Mesenchymal stem cell (in vitro differentiated cells and primary cell): Measurements from ENCODE around the gene MIF.

Source experiments
- DNase-seq: peaks from one replicate; pipeline ENCODE4 v3.0.0-alpha.2; 2013
- H2AFZ ChIP-seq: one replicate; pipeline ENCODE4 v1.6.1; 2013; ENCODE audit warnings: low read depth, mild to moderate bottlenecking, control low read depth, inconsistent platforms, low read length, moderate library complexity
- H2AK5ac ChIP-seq: 2 replicates; pipeline ENCODE4 v1.6.1; 2013; ENCODE audit warnings: low read length, moderate library complexity, mild to moderate bottlenecking, inconsistent platforms; ENCODE audit not compliant: severe bottlenecking
- H2BK120ac ChIP-seq: one replicate; pipeline ENCODE4 v1.6.1; 2013; ENCODE audit warnings: low read depth, mild to moderate bottlenecking, inconsistent platforms, low read length, moderate library complexity
- H2BK12ac ChIP-seq, 2 experiments: one replicate each; pipeline ENCODE4 v1.6.1; 2013; ENCODE audit warnings: inconsistent platforms in 2 of 2, low read length in 2 of 2, mild to moderate bottlenecking in 2 of 2, moderate library complexity in 2 of 2, control low read depth in 1 of 2
- H2BK15ac ChIP-seq: one replicate; pipeline ENCODE4 v1.6.1; 2013; ENCODE audit warnings: mild to moderate bottlenecking, low read depth, inconsistent platforms; ENCODE audit not compliant: poor library complexity, severe bottlenecking
- H2BK5ac ChIP-seq: 2 replicates; pipeline ENCODE4 v1.6.1; 2013; ENCODE audit warnings: low read depth, mild to moderate bottlenecking, low read length, control low read depth, inconsistent platforms; ENCODE audit not compliant: poor library complexity, severe bottlenecking
- H3K14ac ChIP-seq, 2 experiments: one replicate each; pipeline ENCODE4 v1.6.1; 2013; ENCODE audit warnings: inconsistent platforms in 2 of 2, low read length in 2 of 2, control low read depth in 1 of 2, mild to moderate bottlenecking in 1 of 2, moderate library complexity in 1 of 2
- H3K18ac ChIP-seq, 2 experiments: one replicate each; pipeline ENCODE4 v1.6.1; 2013; ENCODE audit warnings: inconsistent platforms in 2 of 2, low read length in 2 of 2, control low read depth in 1 of 2, low read depth in 1 of 2, mild to moderate bottlenecking in 1 of 2
- H3K23ac ChIP-seq, 2 experiments: one replicate each; pipeline ENCODE4 v1.6.1; 2013; ENCODE audit warnings: inconsistent platforms in 2 of 2, low read length in 2 of 2, mild to moderate bottlenecking in 2 of 2, moderate library complexity in 2 of 2, control low read depth in 1 of 2
- H3K27ac ChIP-seq: 2 replicates; pipeline ENCODE4 v1.5.1; 2013; ENCODE audit warnings: mild to moderate bottlenecking, moderate library complexity, low read length, control low read depth, inconsistent platforms; ENCODE audit not compliant: poor library complexity, severe bottlenecking
- H3K27me3 ChIP-seq, 2 experiments: 2 replicates each; pipeline versions ENCODE4 v1.6.1 to v1.7.0; 2013; ENCODE audit warnings: low read length in 2 of 2, mild to moderate bottlenecking in 2 of 2, moderate library complexity in 2 of 2, control low read depth in 1 of 2, inconsistent platforms in 1 of 2; ENCODE audit not compliant: control insufficient read depth in 1 of 2, insufficient read depth in 1 of 2
- H3K36me3 ChIP-seq, 2 experiments: 2 replicates each; pipeline versions ENCODE4 v1.6.1 to v1.7.0; 2013; ENCODE audit warnings: low read length in 2 of 2, control low read depth in 1 of 2, inconsistent platforms in 1 of 2, low read depth in 1 of 2, mild to moderate bottlenecking in 1 of 2; ENCODE audit not compliant: insufficient read depth in 2 of 2, control insufficient read depth in 1 of 2
- H3K4ac ChIP-seq, 2 experiments: one replicate each; pipeline ENCODE4 v1.6.1; 2013; ENCODE audit warnings: inconsistent platforms in 2 of 2, low read length in 2 of 2, mild to moderate bottlenecking in 2 of 2, moderate library complexity in 2 of 2, control low read depth in 1 of 2, low read depth in 1 of 2
- H3K4me1 ChIP-seq: 2 replicates; pipeline ENCODE4 v1.6.1; 2013; ENCODE audit warnings: low read depth, low read length, control low read depth; ENCODE audit not compliant: control insufficient read depth, insufficient read depth
- H3K4me2 ChIP-seq: 2 replicates; pipeline ENCODE4 v1.6.1; 2013; ENCODE audit warnings: low read length, mild to moderate bottlenecking, inconsistent platforms; ENCODE audit not compliant: poor library complexity, severe bottlenecking
- H3K4me3 ChIP-seq, 2 experiments: 2 replicates each; pipeline versions ENCODE4 v1.5.1 to v1.7.0; 2013; ENCODE audit warnings: low read length in 2 of 2, mild to moderate bottlenecking in 2 of 2, control low read depth in 1 of 2, low read depth in 1 of 2; ENCODE audit not compliant: insufficient read depth in 1 of 2
- H3K79me1 ChIP-seq: replicated peaks from 2 replicates; pipeline ENCODE4 v1.6.1; 2013; ENCODE audit warnings: mild to moderate bottlenecking, control low read depth, low read length, inconsistent platforms; ENCODE audit not compliant: poor library complexity, severe bottlenecking
- H3K9ac ChIP-seq: 2 replicates; pipeline ENCODE4 v1.7.0; 2013; ENCODE audit warnings: mild to moderate bottlenecking, low read length, moderate library complexity
- H3K9me3 ChIP-seq: 2 replicates; pipeline ENCODE4 v1.7.0; 2013; ENCODE audit warnings: mild to moderate bottlenecking, low read length; ENCODE audit not compliant: control insufficient read depth
- H4K8ac ChIP-seq: one replicate; pipeline ENCODE4 v1.6.1; 2013; ENCODE audit warnings: inconsistent platforms, mild to moderate bottlenecking, low read length, moderate library complexity
- H4K91ac ChIP-seq: one replicate; pipeline ENCODE4 v1.6.1; 2013; ENCODE audit warnings: mild to moderate bottlenecking, low read length, inconsistent platforms
- WGBS: methylation state at CpG from one replicate; pipeline ENCODE4 v1.1.7; 2013; ENCODE audit warnings: mixed read lengths; 5-methylcytosine and 5-hydroxymethylcytosine counted together

Gene MIF

GRCh38 chr22:23883658-23884057, 10.5 kb upstream of the MIF start:
- H3K27ac ChIP-seq = no peak overlapping the region
- H2BK120ac ChIP-seq = no peak overlapping the region
- no peak overlapping the region for H3K18ac ChIP-seq
- H3K23ac ChIP-seq = no peak overlapping the region
- H3K4me1 ChIP-seq = peaks cover 7% of the 10 kb centered on the region
- no peak overlapping the region for H3K9ac ChIP-seq
- H2BK15ac ChIP-seq = no peak overlapping the region
- DNase-seq = no peak
- no peaks in the 10 kb centered on the region for H3K79me1 ChIP-seq
- H3K4me2 ChIP-seq = no peak overlapping the region
- no peak overlapping the region for H2AFZ ChIP-seq
- H4K8ac ChIP-seq = no peak overlapping the region
- H2AK5ac ChIP-seq = no peak overlapping the region
- whole genome bisulfite sequencing = 100% methylated on average over 8 of the region's 9 CpGs
- no peaks in the 10 kb centered on the region for H3K27me3 ChIP-seq
- H2BK12ac ChIP-seq = no peak overlapping the region
- H3K14ac ChIP-seq = no peak overlapping the region
- no peak overlapping the region for H3K4me3 ChIP-seq
- no peak overlapping the region for H2BK5ac ChIP-seq
- H3K9me3 ChIP-seq = no peaks in the 10 kb centered on the region
- no peak overlapping the region for H3K4ac ChIP-seq
- no peak overlapping the region for H4K91ac ChIP-seq
- H3K36me3 ChIP-seq = peaks cover 0 to 44% of the 10 kb centered on the region in 2 experiments

GRCh38 chr22:23884140-23884539, 10.0 kb upstream of the MIF start:
- Histone ChIP-seq H2BK12ac (no peak overlapping the region), H4K91ac (peak overlapping the region; percentile 53), H2BK15ac (no peak overlapping the region), H3K27ac (no peak overlapping the region), H3K4ac (no peak overlapping the region), H2BK120ac (no peak overlapping the region), H2AFZ (no peak overlapping the region), H3K9ac (no peak overlapping the region), H3K23ac (no peak overlapping the region), H3K4me1 (peaks cover 8% of the 10 kb centered on the region), H3K14ac (no peak overlapping the region), H4K8ac (no peak overlapping the region), H3K18ac (no peak overlapping the region), H3K79me1 (no peaks in the 10 kb centered on the region), H2AK5ac (no peak overlapping the region), H3K4me2 (no peak overlapping the region), H3K4me3 (no peak overlapping the region), H3K36me3 (peaks cover 0 to 43% of the 10 kb centered on the region in 2 experiments), H3K27me3 (no peaks in the 10 kb centered on the region), H3K9me3 (no peaks in the 10 kb centered on the region), H2BK5ac (no peak overlapping the region)
- 90% methylated on average over 9 of the region's 9 CpGs for WGBS
- DNase-seq = no peak

GRCh38 chr22:23888615-23889401, 5.4 kb upstream of the MIF start:
- H4K8ac ChIP-seq = peak overlapping the region; percentile 74
- H3K4me2 ChIP-seq = no peak overlapping the region
- peak overlapping the region; percentile 73 for H2BK15ac ChIP-seq
- DNase-seq = peak; percentile 57
- no peak overlapping the region for H2AFZ ChIP-seq
- H3K4me1 ChIP-seq = peaks cover 11% of the 10 kb centered on the region
- H2BK120ac ChIP-seq = peak overlapping the region; percentile 37
- H2AK5ac ChIP-seq = no peak overlapping the region
- peaks cover 0 to 19% of the 10 kb centered on the region in 2 experiments for H3K36me3 ChIP-seq
- H3K14ac ChIP-seq = no peak overlapping the region
- peak overlapping the region in 1 of 2 experiments; percentile 72 for H3K18ac ChIP-seq
- 83% methylated on average over 10 of the region's 11 CpGs for WGBS
- H3K4ac ChIP-seq = no peak overlapping the region
- no peak overlapping the region for H2BK5ac ChIP-seq
- H3K4me3 ChIP-seq = no peak overlapping the region
- H3K27me3 ChIP-seq = no peaks in the 10 kb centered on the region
- peak overlapping the region in 1 of 2 experiments; percentile 89 for H2BK12ac ChIP-seq
- H3K27ac ChIP-seq = peak overlapping the region; percentile 48
- no peaks in the 10 kb centered on the region for H3K9me3 ChIP-seq
- no peak overlapping the region for H3K23ac ChIP-seq
- no peaks in the 10 kb centered on the region for H3K79me1 ChIP-seq
- H4K91ac ChIP-seq = peak overlapping the region; percentile 64
- peak overlapping the region; percentile 89 for H3K9ac ChIP-seq

- Histone ChIP-seq H3K4me1 (peaks cover 6% of the 10 kb centered on the region), H3K23ac (no peak overlapping the region), H2BK5ac (no peak overlapping the region), H2AFZ (no peak overlapping the region), H3K4me2 (no peak overlapping the region), H3K9me3 (no peaks in the 10 kb centered on the region), H3K27me3 (no peaks in the 10 kb centered on the region), H3K14ac (no peak overlapping the region), H3K79me1 (no peaks in the 10 kb centered on the region), H4K8ac (no peak overlapping the region), H2BK15ac (no peak overlapping the region), H2BK12ac (no peak overlapping the region), H2BK120ac (no peak overlapping the region), H3K4ac (no peak overlapping the region), H3K36me3 (peaks cover 0 to 11% of the 10 kb centered on the region in 2 experiments), H3K27ac (no peak overlapping the region), H2AK5ac (no peak overlapping the region), H3K9ac (peak overlapping the region; percentile 89), H4K91ac (no peak overlapping the region), H3K4me3 (no peak overlapping the region), H3K18ac (no peak overlapping the region)
- no peak for DNase-seq
- WGBS = 87% methylated on average over 5 of the region's 5 CpGs
Measured at GRCh38 chr22:23889620-23890019, 4.6 kb upstream of the MIF start.
